Loucy (cell line): Measurements from ENCODE around the gene PPM1F.

Experiments
- H2AFZ ChIP-seq: fragments of 200-600 bp; sonication (generic); 2 replicates; pipeline ENCODE4 v1.6.0; 2016; ENCODE audit warnings: antibody characterized with exemption, mild to moderate bottlenecking, low read length, moderate library complexity
- H3F3A ChIP-seq: fragments of 200-600 bp; 2 replicates; pipeline ENCODE4 v1.6.0; 2016; ENCODE audit warnings: antibody characterized with exemption, low read depth, mild to moderate bottlenecking
- H3K27me3 ChIP-seq: fragments of 200-600 bp; sonication (generic); 2 replicates; pipeline ENCODE4 v1.6.1; 2014; ENCODE audit warnings: low read length, mild to moderate bottlenecking; ENCODE audit not compliant: insufficient read depth, poor library complexity, severe bottlenecking
- H3K36me3 ChIP-seq: fragments of 200-600 bp; sonication (generic); 2 replicates; pipeline ENCODE4 v1.6.1; 2016; ENCODE audit warnings: low read length; ENCODE audit not compliant: insufficient read depth
- H3K4me1 ChIP-seq: fragments of 200-600 bp; sonication (generic); 2 replicates; pipeline ENCODE4 v1.5.1; 2014; ENCODE audit warnings: low read length, mild to moderate bottlenecking; ENCODE audit not compliant: insufficient read depth, poor library complexity, severe bottlenecking
- H3K4me2 ChIP-seq: fragments of 200-600 bp; sonication (generic); 2 replicates; pipeline ENCODE4 v1.6.0; 2014; ENCODE audit warnings: antibody characterized with exemption, low read length, low read depth, mild to moderate bottlenecking; ENCODE audit not compliant: poor library complexity, severe bottlenecking
- H3K4me3 ChIP-seq: fragments of 200-600 bp; sonication (generic); 2 replicates; pipeline ENCODE4 v1.5.1; 2014; ENCODE audit warnings: low read length, mild to moderate bottlenecking, mixed read lengths; ENCODE audit not compliant: poor library complexity, severe bottlenecking
- H3K79me2 ChIP-seq: fragments of 200-600 bp; sonication (generic); 2 replicates; pipeline ENCODE4 v1.6.1; 2014; ENCODE audit warnings: low read length; ENCODE audit not compliant: insufficient read depth
- H3K9ac ChIP-seq: fragments of 200-600 bp; sonication (generic); 2 replicates; pipeline ENCODE4 v1.6.0; 2014; ENCODE audit warnings: mild to moderate bottlenecking, low read depth, low read length, moderate library complexity; ENCODE audit not compliant: poor library complexity, severe bottlenecking
- H3K9me2 ChIP-seq: fragments of 200-600 bp; sonication (generic); replicated peaks from 2 replicates; pipeline ENCODE4 v1.6.1; 2016; ENCODE audit warnings: low read depth, low read length, mixed read lengths
- H3K9me3 ChIP-seq: fragments of 200-600 bp; sonication (generic); 2 replicates; pipeline ENCODE4 v1.6.1; 2014; ENCODE audit warnings: mild to moderate bottlenecking, antibody characterized with exemption, low read length, low read depth; ENCODE audit not compliant: insufficient read depth
- H4K20me1 ChIP-seq: fragments of 200-600 bp; sonication (generic); 2 replicates; pipeline ENCODE4 v1.6.0; 2014; ENCODE audit warnings: antibody characterized with exemption, low read length, mild to moderate bottlenecking; ENCODE audit not compliant: insufficient read depth, poor library complexity, severe bottlenecking
- EZH2phosphoT487 ChIP-seq: fragments of 200-600 bp; IDR thresholded peaks from 2 replicates; pipeline ENCODE4 v1.6.1; 2018; ENCODE audit warnings: antibody characterized with exemption, mild to moderate bottlenecking, moderate library complexity, borderline replicate concordance
- TF ChIP-seq, protein P1 (sequence below): fragments of 200-600 bp; sonication (generic); conservative IDR thresholded peaks from 2 replicates; pipeline ENCODE4 v1.5.1; 2014; ENCODE audit warnings: mild to moderate bottlenecking, antibody characterized with exemption, low read length

Gene PPM1F

GRCh38 chr22:21971858-21972275, 19.2 kb upstream of the PPM1F start:
- Histone ChIP-seq H3F3A (no peaks in the 10 kb centered on the region), H3K9me3 (no peaks in the 10 kb centered on the region), H3K4me3 (no peak overlapping the region), H3K79me2 (no peaks in the 10 kb centered on the region; the same call in 1 of the 2 replicates), H2AFZ (no peak overlapping the region), H4K20me1 (no peaks in the 10 kb centered on the region), H3K4me1 (no peaks in the 10 kb centered on the region), H3K27me3 (no peaks in the 10 kb centered on the region), H3K9me2 (no peaks in the 10 kb centered on the region), H3K4me2 (no peak overlapping the region), H3K36me3 (peaks cover 22% of the 10 kb centered on the region; the same call in 1 of the 2 replicates), H3K9ac (no peak overlapping the region)
- TF ChIP-seq, protein P1, sequence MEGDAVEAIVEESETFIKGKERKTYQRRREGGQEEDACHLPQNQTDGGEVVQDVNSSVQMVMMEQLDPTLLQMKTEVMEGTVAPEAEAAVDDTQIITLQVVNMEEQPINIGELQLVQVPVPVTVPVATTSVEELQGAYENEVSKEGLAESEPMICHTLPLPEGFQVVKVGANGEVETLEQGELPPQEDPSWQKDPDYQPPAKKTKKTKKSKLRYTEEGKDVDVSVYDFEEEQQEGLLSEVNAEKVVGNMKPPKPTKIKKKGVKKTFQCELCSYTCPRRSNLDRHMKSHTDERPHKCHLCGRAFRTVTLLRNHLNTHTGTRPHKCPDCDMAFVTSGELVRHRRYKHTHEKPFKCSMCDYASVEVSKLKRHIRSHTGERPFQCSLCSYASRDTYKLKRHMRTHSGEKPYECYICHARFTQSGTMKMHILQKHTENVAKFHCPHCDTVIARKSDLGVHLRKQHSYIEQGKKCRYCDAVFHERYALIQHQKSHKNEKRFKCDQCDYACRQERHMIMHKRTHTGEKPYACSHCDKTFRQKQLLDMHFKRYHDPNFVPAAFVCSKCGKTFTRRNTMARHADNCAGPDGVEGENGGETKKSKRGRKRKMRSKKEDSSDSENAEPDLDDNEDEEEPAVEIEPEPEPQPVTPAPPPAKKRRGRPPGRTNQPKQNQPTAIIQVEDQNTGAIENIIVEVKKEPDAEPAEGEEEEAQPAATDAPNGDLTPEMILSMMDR: no peak
- no peak for TF ChIP-seq EZH2phosphoT487

DNA sequence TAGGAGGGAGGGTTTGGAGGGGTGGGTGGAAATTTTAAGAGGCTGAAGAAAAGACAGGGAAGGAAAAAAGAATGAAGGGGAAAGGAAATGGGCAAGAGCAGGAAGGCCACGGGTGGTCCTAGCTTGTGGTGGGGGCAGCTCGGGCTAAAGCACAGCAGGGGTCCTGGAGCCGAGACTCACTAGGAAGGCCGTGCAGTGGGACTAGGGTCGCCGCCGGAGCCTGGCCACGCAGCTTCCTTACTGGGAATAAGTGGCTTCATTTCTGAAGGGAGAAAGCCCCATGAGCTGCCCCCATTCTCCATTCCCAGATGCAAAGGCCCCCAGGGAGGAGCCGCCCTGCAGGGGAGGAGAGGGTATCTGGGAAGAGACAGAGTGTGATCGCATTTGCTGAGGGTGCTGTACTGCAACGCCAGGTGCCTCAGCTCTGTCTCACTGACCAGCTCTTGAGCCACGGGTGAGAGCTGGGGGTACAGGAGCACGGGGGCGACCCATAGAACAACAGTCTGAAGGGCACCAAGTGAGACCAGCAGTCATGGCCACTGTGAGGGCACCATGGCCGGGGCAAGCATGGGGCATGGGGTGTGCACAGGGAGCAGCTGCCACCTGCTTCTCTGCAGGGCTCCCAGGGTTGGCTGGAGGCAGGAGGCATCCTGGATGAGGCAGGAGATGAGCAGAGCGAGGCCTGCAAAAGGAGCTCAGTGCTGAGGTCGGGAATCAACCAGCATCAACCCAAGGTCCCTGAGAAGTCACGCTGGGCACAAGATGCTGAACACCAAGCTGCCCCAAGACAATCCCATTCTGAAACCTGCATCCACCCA, 18.4 kb upstream of the PPM1F start:
- H3K27me3 ChIP-seq: no peaks in the 10 kb centered on the region
- no peaks in the 10 kb centered on the region for H3F3A ChIP-seq
- H3K4me2 ChIP-seq: no peak overlapping the region
- no peaks in the 10 kb centered on the region for H4K20me1 ChIP-seq
- H3K79me2 ChIP-seq: no peaks in the 10 kb centered on the region; the same call in 1 of the 2 replicates
- peaks cover 28% of the 10 kb centered on the region; the same call in 1 of the 2 replicates for H3K36me3 ChIP-seq
- no peak overlapping the region for H2AFZ ChIP-seq
- no peaks in the 10 kb centered on the region for H3K4me1 ChIP-seq
- no peak overlapping the region for H3K9ac ChIP-seq
- H3K4me3 ChIP-seq: no peak overlapping the region
- no peaks in the 10 kb centered on the region for H3K9me3 ChIP-seq
- no peak for TF ChIP-seq EZH2phosphoT487
- TF ChIP-seq, protein P1: no peak
- H3K9me2 ChIP-seq: no peaks in the 10 kb centered on the region

GRCh38 chr22:21970037-21970799, 17.6 kb upstream of the PPM1F start:
- no peak overlapping the region for H3K9ac ChIP-seq
- H3K4me3 ChIP-seq: no peak overlapping the region
- no peaks in the 10 kb centered on the region for H3K9me3 ChIP-seq
- H3F3A ChIP-seq: no peaks in the 10 kb centered on the region
- TF ChIP-seq, protein P1: no peak
- no peak for TF ChIP-seq EZH2phosphoT487
- no peak overlapping the region for H3K4me2 ChIP-seq
- H3K9me2 ChIP-seq: no peaks in the 10 kb centered on the region
- no peak overlapping the region for H2AFZ ChIP-seq
- peaks cover 28% of the 10 kb centered on the region; the same call in 1 of the 2 replicates for H3K36me3 ChIP-seq
- no peaks in the 10 kb centered on the region for H4K20me1 ChIP-seq
- no peaks in the 10 kb centered on the region for H3K79me2 ChIP-seq
- H3K4me1 ChIP-seq: no peaks in the 10 kb centered on the region
- no peaks in the 10 kb centered on the region for H3K27me3 ChIP-seq
